K562 (cell line): ENCODE data around the gene LIF. TPM values are rescaled to one million over a fixed set of nuclear protein-coding genes. Genes with fewer than 3 reads are reported as not detected.

Experiments used
- ATAC-seq: fragments of 200-7000 bp; cut with Tn5 transposase; 3 replicates; pipeline ENCODE4 v1.9.1; 2020; ENCODE audit warnings: moderate library complexity
- BruUV-seq: library from RNA; stranded (reverse); fragments of 400-500 nt; replicated peaks from 2 replicates; lab custom pipeline; 2021; lab: Mats Ljungman, UMichigan
- CTCF ChIA-PET: fragments of 300-600 bp; formaldehyde crosslinking; extraction: SDS; loops from one replicate; lab custom pipeline; 2021; ENCODE audit warnings: low intra/inter-chr PET ratio; lab: Yijun Ruan, JAX
- POLR2A ChIA-PET: fragments of 300-600, 350-650 bp; sonication (Branson Sonifier 250); formaldehyde crosslinking; extraction: SDS; loops from one replicate; lab custom pipeline; 2021; ENCODE audit warnings: antibody characterized with exemption, inconsistent platforms; lab: Yijun Ruan, JAX
- DNase-seq, 4 experiments: peaks; one replicate each; pipeline versions ENCODE4 v3.0.0 to v3.0.0-alpha.2; 2011 to 2018; ENCODE audit warnings: low spot score in 3 of 4, mixed read lengths in 3 of 4; ENCODE audit errors: extremely low read depth in 1 of 4
- FAIRE-seq: peaks from 2 replicates; lab custom pipeline; 2011; peaks lifted over from hg19 to GRCh38; lab: Jason Lieb, UNC
- H2AFZ ChIP-seq: 2 replicates; pipeline ENCODE4 v1.6.0; 2011; ENCODE audit warnings: low read depth, low read length, control low read depth, inconsistent platforms
- H3K27ac ChIP-seq: fragments of 200-600 bp; 3 replicates; pipeline ENCODE4 v1.8.0; 2011; ENCODE audit warnings: low read depth, mild to moderate bottlenecking, control low read depth, inconsistent platforms, low read length, moderate library complexity, mixed read lengths; ENCODE audit errors: extremely low read depth
- H3K27me3 ChIP-seq, 2 experiments: fragments of 300-600 bp in 1 of 2; 2 replicates in 1 of 2; 3 replicates in 1 of 2; pipeline versions ENCODE4 v1.6.0 to v1.8.0; 2011; ENCODE audit warnings: inconsistent platforms in 2 of 2, low read length in 2 of 2, mild to moderate bottlenecking in 1 of 2, mixed read lengths in 1 of 2, moderate library complexity in 1 of 2; ENCODE audit not compliant: control insufficient read depth in 2 of 2, insufficient read depth in 2 of 2
- H3K36me3 ChIP-seq: fragments of 300-600 bp; 3 replicates; pipeline ENCODE4 v1.8.0; 2011; ENCODE audit warnings: mild to moderate bottlenecking, low read length, inconsistent platforms; ENCODE audit not compliant: control insufficient read depth, insufficient read depth
- H3K4me1 ChIP-seq, 2 experiments: fragments of 200-600 bp in 1 of 2; replicated peaks in 1 of 2; 2 replicates in 1 of 2; 3 replicates in 1 of 2; pipeline versions ENCODE4 v1.5.1 to v1.8.0; 2011; ENCODE audit warnings: inconsistent platforms in 2 of 2, low read length in 2 of 2, mild to moderate bottlenecking in 1 of 2, mixed read lengths in 1 of 2, moderate library complexity in 1 of 2; ENCODE audit not compliant: control insufficient read depth in 2 of 2, insufficient read depth in 2 of 2
- H3K4me2 ChIP-seq: 2 replicates; pipeline ENCODE4 v1.6.1; 2011; ENCODE audit warnings: low read length, control low read depth, inconsistent platforms, mixed read lengths; ENCODE audit not compliant: insufficient read depth
- H3K4me3 ChIP-seq: fragments of 200-600 bp; sonication (generic), shearing (Covaris generic); 2 replicates; pipeline ENCODE4 v1.5.1; 2016; ENCODE audit warnings: control low read depth, inconsistent platforms
- H3K79me2 ChIP-seq: fragments of 200-600 bp; 3 replicates; pipeline ENCODE4 v1.8.0; 2011; ENCODE audit warnings: low read length, inconsistent platforms; ENCODE audit not compliant: control insufficient read depth, insufficient read depth
- H3K9ac ChIP-seq, 2 experiments: 2 replicates each; pipeline versions ENCODE4 v1.6.0 to v1.6.1; 2011; ENCODE audit warnings: low read depth in 2 of 2, low read length in 2 of 2, control low read depth in 1 of 2, inconsistent platforms in 1 of 2, mild to moderate bottlenecking in 1 of 2, mixed read lengths in 1 of 2; ENCODE audit not compliant: insufficient read depth in 1 of 2
- H3K9me1 ChIP-seq: one replicate; pipeline ENCODE4 v1.6.0; 2011; ENCODE audit warnings: inconsistent platforms, mild to moderate bottlenecking, low read length, moderate library complexity; ENCODE audit not compliant: control insufficient read depth, insufficient read depth
- H3K9me3 ChIP-seq: replicated peaks from 2 replicates; pipeline ENCODE4 v1.5.1; 2011; ENCODE audit warnings: low read depth, low read length, inconsistent platforms; ENCODE audit not compliant: control insufficient read depth, insufficient read depth
- H4K20me1 ChIP-seq: replicated peaks from 2 replicates; pipeline ENCODE4 v1.6.1; 2011; ENCODE audit warnings: low read length, inconsistent platforms, mixed read lengths; ENCODE audit not compliant: control insufficient read depth, insufficient read depth
- CBX1 ChIP-seq: sonication (generic); IDR thresholded peaks from 2 replicates; pipeline ENCODE4 v1.6.1; 2016; ENCODE audit warnings: antibody characterized with exemption, low read depth, mild to moderate bottlenecking
- ETS2 ChIP-seq: IDR thresholded peaks from 2 replicates; pipeline ENCODE4 v1.6.1; 2016; ENCODE audit warnings: borderline replicate concordance, missing genetic modification characterization, mild to moderate bottlenecking, moderate library complexity, missing compliant biosample characterization; ENCODE audit not compliant: poor library complexity, severe bottlenecking
- FOXA1 ChIP-seq: fragments of 450-650 bp; IDR thresholded peaks from 2 replicates; pipeline ENCODE4 v1.6.1; 2016; ENCODE audit warnings: mild to moderate bottlenecking, borderline replicate concordance
- L3MBTL2 ChIP-seq: fragments of 450-650 bp; IDR thresholded peaks from 2 replicates; pipeline ENCODE4 v1.6.1; 2016; ENCODE audit warnings: mild to moderate bottlenecking, moderate library complexity
- MXI1 ChIP-seq: IDR thresholded peaks from 2 replicates; pipeline ENCODE4 v1.6.1; 2011; ENCODE audit warnings: low read depth, mild to moderate bottlenecking, improper control_type of control experiment, low read length
- RBM25 ChIP-seq: fragments of 200-400 bp; formaldehyde crosslinking; IDR thresholded peaks from 2 replicates; pipeline ENCODE4 v1.6.1; 2018; ENCODE audit warnings: low read length, low read depth, moderate library complexity; ENCODE audit not compliant: severe bottlenecking
- SIN3A ChIP-seq, 2 experiments: fragments of 150-350 bp in 1 of 2; IDR thresholded peaks; 2 replicates each; pipeline ENCODE4 v1.6.1; 2011 to 2016; ENCODE audit warnings: borderline replicate concordance in 2 of 2, low read depth in 2 of 2, low read length in 2 of 2, mild to moderate bottlenecking in 2 of 2, moderate library complexity in 2 of 2; ENCODE audit not compliant: control insufficient read depth in 1 of 2
- SMAD3 ChIP-seq: fragments of 450-650 bp; formaldehyde crosslinking; conservative IDR thresholded peaks from 2 replicates; pipeline ENCODE4 v1.4.0; 2020; ENCODE audit warnings: mild to moderate bottlenecking
- ZNF224 ChIP-seq: sonication (generic); formaldehyde crosslinking; IDR thresholded peaks from 2 replicates; pipeline ENCODE4 v1.8.0; 2022; ENCODE audit warnings: mild to moderate bottlenecking, missing genetic modification reagents
- ZNF75A ChIP-seq: fragments of 450-650 bp; formaldehyde crosslinking; IDR thresholded peaks from 2 replicates; pipeline ENCODE4 v1.4.0; 2020; ENCODE audit warnings: mild to moderate bottlenecking
- WGBS: fragments of 100-300 bp; shearing (Covaris generic); methylation state at CpG from one replicate; pipeline ENCODE4 v1.1.6; 2016; ENCODE audit warnings: low coverage, mixed read lengths; ENCODE audit not compliant: insufficient coverage; ENCODE audit errors: missing lambda C conversion rate; 5-methylcytosine and 5-hydroxymethylcytosine counted together
- in situ Hi-C: fragments of 300-500 bp; cut with MboI; formaldehyde crosslinking; loops from 4 replicates; pipeline ENCODE4 v1.15.0; 2018; ENCODE audit warnings: inconsistent platforms, mixed read lengths
- intact Hi-C: fragments of 100-400 bp; cut with micrococcal nuclease; formaldehyde crosslinking; loops from 2 replicates; pipeline ENCODE4 v1.14.2; 2022
- polyA plus RNA-seq, 8 experiments: library from polyadenylated mRNA; depleted of rRNA in 4 of 8; stranded (reverse) in 5 of 8; unstranded in 3 of 8; fragments of >200 nt; fragmentation: Nextera tagmentation in 2 of 8; fragmentation: Illumina TruSeq in 1 of 8; extraction: Ambion mirVana in 2 of 8; extraction: Trizol in 1 of 8; gene quantifications; 2 replicates each; pipeline versions ENCODE4 v1.2.1 to v1.2.3, GENCODE V29; 2011 to 2014; ENCODE audit warnings: inconsistent platforms in 1 of 8, missing spikeins in 1 of 8
- total RNA-seq, 7 experiments: library from RNA; depleted of rRNA in 6 of 7; stranded (reverse); fragments of >200 nt in 6 of 7; fragmentation: Illumina TruSeq in 2 of 7; extraction: Trizol in 2 of 7; gene quantifications; 2 replicates each; pipeline versions ENCODE4 v1.2.1 to v1.2.3, GENCODE V29; 2011 to 2021; ENCODE audit warnings: low replicate concordance in 1 of 7
- TF ChIP-seq, protein P1 (sequence below): sonication (generic); formaldehyde crosslinking; IDR thresholded peaks from 2 replicates; pipeline ENCODE4 v1.9.0; 2022; ENCODE audit warnings: mild to moderate bottlenecking, missing genetic modification reagents
- TF ChIP-seq, protein P2 (sequence below): fragments of 250-450 bp; sonication (Bioruptor Pico); IDR thresholded peaks from 2 replicates; pipeline ENCODE4 v1.4.0; 2020; ENCODE audit warnings: mild to moderate bottlenecking, moderate library complexity
- TF ChIP-seq, protein P3 (sequence below): fragments of 450-650 bp; IDR thresholded peaks from 2 replicates; pipeline ENCODE4 v1.6.1; 2018; ENCODE audit warnings: mild to moderate bottlenecking, low read depth; ENCODE audit not compliant: partially characterized antibody
- TF ChIP-seq, protein P4 (sequence below): fragments of 450-650 bp; conservative IDR thresholded peaks from 2 replicates; pipeline ENCODE4 v1.6.1; 2016; ENCODE audit warnings: missing genetic modification characterization, low read depth, mild to moderate bottlenecking, missing compliant biosample characterization, moderate library complexity

Gene LIF
- total and polyA plus RNA-seq, 9 of the 15 experiments (the other 6 are each of a cell fraction or from before 2014, with no cell fraction given): 0.05 to 0.39 (median 0.18) TPM; not detected in 3

DNA sequence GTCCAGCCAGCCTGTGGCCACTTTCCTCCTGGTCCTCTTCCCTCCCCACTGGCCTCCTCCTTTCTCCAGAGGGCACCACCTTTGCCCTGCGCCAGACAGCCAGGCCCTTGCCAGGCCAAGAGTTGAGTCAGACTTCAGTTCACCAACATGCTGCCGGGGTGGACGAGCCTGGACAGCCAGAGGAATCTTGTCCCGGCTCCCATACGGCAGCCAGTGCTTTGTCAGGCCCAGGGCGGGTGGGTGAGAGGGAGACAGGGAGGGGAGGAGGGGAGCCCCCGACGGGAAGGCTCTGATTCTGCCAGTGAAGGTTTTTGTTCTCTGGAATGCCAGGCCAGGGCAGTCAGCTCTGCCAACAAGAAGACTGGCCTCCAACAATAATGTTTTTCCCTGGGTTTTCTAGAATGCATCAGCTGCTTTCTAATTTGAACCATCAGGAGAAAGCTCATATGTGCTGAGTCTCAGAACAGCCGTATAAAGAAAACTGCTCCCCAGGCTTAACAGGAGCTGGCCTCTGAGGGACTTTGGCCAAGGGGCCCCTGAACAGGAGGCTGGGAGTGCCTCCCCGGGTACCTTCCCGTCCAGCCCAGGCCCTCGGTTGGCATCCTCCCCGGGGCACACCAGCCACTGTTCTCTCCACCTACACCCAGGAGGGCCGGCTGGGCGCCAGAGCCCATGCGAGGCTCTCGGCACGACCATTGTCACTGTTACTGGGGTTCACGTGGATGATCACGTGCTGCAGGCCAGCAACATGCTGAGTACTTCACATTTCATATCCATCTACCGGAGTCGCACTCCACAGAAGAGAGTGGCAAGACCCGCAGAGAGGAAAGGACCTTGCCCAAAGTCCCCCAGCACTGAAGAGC lies 28.6 kb downstream of the LIF start:
- H3K9me1 ChIP-seq: no peaks in the 10 kb centered on the region
- ChIA-PET POLR2A (interaction anchor here (0.5 kb wide), 1 partner anchor 9 kb away, joined by 3 read pairs; no protein-coding TSS in a partner anchor), CTCF (no interaction called here)
- H3K4me2 ChIP-seq: no peak overlapping the region
- H3K27me3 ChIP-seq: peaks cover 0 to 23% of the 10 kb centered on the region in 2 experiments; a peak in 2 of 5 replicates
- intact Hi-C loops: loop anchor here (5.0 kb wide), 1 partner anchor 36 kb away; no protein-coding TSS in a partner anchor
- no peak for ATAC-seq
- 85% methylated on average over 13 of the region's 23 CpGs for WGBS
- H3K9ac ChIP-seq: peak overlapping the region in 1 of 2 experiments; percentile 26; a peak in 2 of 4 replicates
- no peak for DNase-seq
- H3K36me3 ChIP-seq: no peaks in the 10 kb centered on the region
- FAIRE-seq: no peak
- H3K4me1 ChIP-seq: peaks cover 23 to 40% of the 10 kb centered on the region in 2 experiments; a peak in 4 of 5 replicates
- no TSS peak for BruUV-seq
- H4K20me1 ChIP-seq: 0 out of 2 replicates have a peak, but pooled peaks cover 3% of the 10 kb centered on the region
- in situ Hi-C loops: no loop called here
- no peaks in the 10 kb centered on the region for H3K79me2 ChIP-seq
- no peak overlapping the region for H3K4me3 ChIP-seq
- H3K9me3 ChIP-seq: no peaks in the 10 kb centered on the region
- no peak overlapping the region for H2AFZ ChIP-seq
- no peak overlapping the region for H3K27ac ChIP-seq
- TF ChIP-seq, protein P1, sequence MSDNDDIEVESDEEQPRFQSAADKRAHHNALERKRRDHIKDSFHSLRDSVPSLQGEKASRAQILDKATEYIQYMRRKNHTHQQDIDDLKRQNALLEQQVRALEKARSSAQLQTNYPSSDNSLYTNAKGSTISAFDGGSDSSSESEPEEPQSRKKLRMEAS (CRISPR knock-in tag): no peak
- TF ChIP-seq L3MBTL2 (no peak), ZNF75A (CRISPR knock-in tag) (no peak), SMAD3 (CRISPR knock-in tag) (no peak), SIN3A (IDR thresholded peaks at IDR 0.05; ENCODE audit: borderline replicate concordance in 2 of 2, control insufficient read depth in 1 of 2, low read depth in 2 of 2, low read length in 2 of 2) (no peak), ETS2 (tag) (no peak), ZNF224 (CRISPR knock-in tag) (no peak), CBX1 (no peak), MXI1 (no peak), RBM25 (no peak), FOXA1 (no peak)
- TF ChIP-seq, protein P2, sequence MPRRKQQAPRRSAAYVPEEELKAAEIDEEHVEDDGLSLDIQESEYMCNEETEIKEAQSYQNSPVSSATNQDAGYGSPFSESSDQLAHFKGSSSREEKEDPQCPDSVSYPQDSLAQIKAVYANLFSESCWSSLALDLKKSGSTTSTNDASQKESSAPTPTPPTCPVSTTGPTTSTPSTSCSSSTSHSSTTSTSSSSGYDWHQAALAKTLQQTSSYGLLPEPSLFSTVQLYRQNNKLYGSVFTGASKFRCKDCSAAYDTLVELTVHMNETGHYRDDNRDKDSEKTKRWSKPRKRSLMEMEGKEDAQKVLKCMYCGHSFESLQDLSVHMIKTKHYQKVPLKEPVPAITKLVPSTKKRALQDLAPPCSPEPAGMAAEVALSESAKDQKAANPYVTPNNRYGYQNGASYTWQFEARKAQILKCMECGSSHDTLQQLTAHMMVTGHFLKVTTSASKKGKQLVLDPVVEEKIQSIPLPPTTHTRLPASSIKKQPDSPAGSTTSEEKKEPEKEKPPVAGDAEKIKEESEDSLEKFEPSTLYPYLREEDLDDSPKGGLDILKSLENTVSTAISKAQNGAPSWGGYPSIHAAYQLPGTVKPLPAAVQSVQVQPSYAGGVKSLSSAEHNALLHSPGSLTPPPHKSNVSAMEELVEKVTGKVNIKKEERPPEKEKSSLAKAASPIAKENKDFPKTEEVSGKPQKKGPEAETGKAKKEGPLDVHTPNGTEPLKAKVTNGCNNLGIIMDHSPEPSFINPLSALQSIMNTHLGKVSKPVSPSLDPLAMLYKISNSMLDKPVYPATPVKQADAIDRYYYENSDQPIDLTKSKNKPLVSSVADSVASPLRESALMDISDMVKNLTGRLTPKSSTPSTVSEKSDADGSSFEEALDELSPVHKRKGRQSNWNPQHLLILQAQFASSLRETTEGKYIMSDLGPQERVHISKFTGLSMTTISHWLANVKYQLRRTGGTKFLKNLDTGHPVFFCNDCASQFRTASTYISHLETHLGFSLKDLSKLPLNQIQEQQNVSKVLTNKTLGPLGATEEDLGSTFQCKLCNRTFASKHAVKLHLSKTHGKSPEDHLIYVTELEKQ (CRISPR knock-in tag): no peak
- TF ChIP-seq, protein P3, sequence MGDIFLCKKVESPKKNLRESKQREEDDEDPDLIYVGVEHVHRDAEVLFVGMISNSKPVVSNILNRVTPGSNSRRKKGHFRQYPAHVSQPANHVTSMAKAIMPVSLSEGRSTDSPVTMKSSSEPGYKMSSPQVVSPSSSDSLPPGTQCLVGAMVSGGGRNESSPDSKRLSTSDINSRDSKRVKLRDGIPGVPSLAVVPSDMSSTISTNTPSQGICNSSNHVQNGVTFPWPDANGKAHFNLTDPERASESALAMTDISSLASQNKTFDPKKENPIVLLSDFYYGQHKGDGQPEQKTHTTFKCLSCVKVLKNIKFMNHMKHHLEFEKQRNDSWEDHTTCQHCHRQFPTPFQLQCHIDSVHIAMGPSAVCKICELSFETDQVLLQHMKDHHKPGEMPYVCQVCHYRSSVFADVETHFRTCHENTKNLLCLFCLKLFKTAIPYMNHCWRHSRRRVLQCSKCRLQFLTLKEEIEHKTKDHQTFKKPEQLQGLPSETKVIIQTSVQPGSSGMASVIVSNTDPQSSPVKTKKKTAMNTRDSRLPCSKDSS: no peak
- TF ChIP-seq, protein P4, sequence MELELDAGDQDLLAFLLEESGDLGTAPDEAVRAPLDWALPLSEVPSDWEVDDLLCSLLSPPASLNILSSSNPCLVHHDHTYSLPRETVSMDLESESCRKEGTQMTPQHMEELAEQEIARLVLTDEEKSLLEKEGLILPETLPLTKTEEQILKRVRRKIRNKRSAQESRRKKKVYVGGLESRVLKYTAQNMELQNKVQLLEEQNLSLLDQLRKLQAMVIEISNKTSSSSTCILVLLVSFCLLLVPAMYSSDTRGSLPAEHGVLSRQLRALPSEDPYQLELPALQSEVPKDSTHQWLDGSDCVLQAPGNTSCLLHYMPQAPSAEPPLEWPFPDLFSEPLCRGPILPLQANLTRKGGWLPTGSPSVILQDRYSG (tag): no peak
